NCI-H526 (cell line): ENCODE results near the gene KMT2C.
"Not testable (repeated sequence)": the region's sequence is repeated elsewhere in the genome, so short reads cannot be mapped to it uniquely, and the experiment has no call there.

Experiments used
- DNase-seq, 2 experiments: peaks; one replicate each; lab custom pipeline; 2025; lab: John Stamatoyannopoulos, UW

The KMT2C gene

GRCh38 chr7:152355474-152356057 is 80.2 kb downstream of the KMT2C start:
- no peak for DNase-seq

- DNase-seq: no peak
These were observed 81.7 kb downstream of the KMT2C start for GRCh38 chr7:152354061-152354460.

GRCh38 chr7:152353281-152353680 is 82.5 kb downstream of the KMT2C start:
- not testable (repeated sequence) for DNase-seq

GRCh38 chr7:152351747-152352146 is 84.1 kb downstream of the KMT2C start:
- DNase-seq: not testable (repeated sequence)

- DNase-seq: no peak
These were observed 84.6 kb downstream of the KMT2C start for GRCh38 chr7:152351168-152351567.

- no peak for DNase-seq
These were observed 87.9 kb downstream of the KMT2C start for GRCh38 chr7:152347888-152348287.

GRCh38 chr7:152344253-152344652 is 91.5 kb downstream of the KMT2C start:
- DNase-seq: no peak

- DNase-seq: no peak
These were observed 93.0 kb downstream of the KMT2C start for GRCh38 chr7:152342796-152343195.

- peak in 1 of 2 experiments; percentile 3 for DNase-seq
These were observed 93.9 kb downstream of the KMT2C start for GRCh38 chr7:152341914-152342236.

- DNase-seq: peak; percentile 21 to 71
These were observed 94.5 kb downstream of the KMT2C start for GRCh38 chr7:152341039-152341913.

- DNase-seq: no peak
These were observed 95.6 kb downstream of the KMT2C start for GRCh38 chr7:152340161-152340560.

GRCh38 chr7:152338561-152338960 is 97.2 kb downstream of the KMT2C start:
- DNase-seq: no peak

GRCh38 chr7:152336754-152337368 is 98.9 kb downstream of the KMT2C start:
- DNase-seq: peak; percentile 11 to 66

GRCh38 chr7:152335900-152336571 is 99.8 kb downstream of the KMT2C start:
- no peak for DNase-seq

GRCh38 chr7:152333134-152333533 is 102.7 kb downstream of the KMT2C start:
- DNase-seq: no peak

- no peak for DNase-seq
These were observed 105.0 kb downstream of the KMT2C start for GRCh38 chr7:152330827-152331226.

GRCh38 chr7:152329469-152329868 is 106.3 kb downstream of the KMT2C start:
- DNase-seq: no peak

GRCh38 chr7:152328234-152328633 is 107.6 kb downstream of the KMT2C start:
- DNase-seq: no peak

GRCh38 chr7:152315845-152316244 is 120.0 kb downstream of the KMT2C start:
- DNase-seq: no peak

- DNase-seq: peak; percentile 3 to 18
These were observed 121.8 kb downstream of the KMT2C start for GRCh38 chr7:152313831-152314604.

- no peak for DNase-seq
These were observed 122.6 kb downstream of the KMT2C start for GRCh38 chr7:152313217-152313616.

- no peak for DNase-seq
These were observed 123.5 kb downstream of the KMT2C start for GRCh38 chr7:152312316-152312715.
